Gastroesophageal sphincter (tissue), 3 donors: ENCODE measurements around the gene UVSSA.

Experiments
- EP300 ChIP-seq: sonication (generic); formaldehyde crosslinking; IDR thresholded peaks from one replicate; pipeline ENCODE4 v1.6.1; 2017; ENCODE audit warnings: antibody characterized with exemption, mild to moderate bottlenecking
- POLR2A ChIP-seq, 2 donors: fragments of 450-650 bp; IDR thresholded peaks; one replicate each; pipeline ENCODE4 v1.6.1; 2017; ENCODE audit warnings: antibody characterized with exemption in 2 of 2, mild to moderate bottlenecking in 2 of 2, moderate library complexity in 1 of 2
- POLR2AphosphoS5 ChIP-seq: sonication (generic); formaldehyde crosslinking; IDR thresholded peaks from one replicate; pipeline ENCODE4 v1.6.1; 2017; ENCODE audit warnings: antibody characterized with exemption
- TF ChIP-seq, protein P1 (sequence below), 4 experiments: fragments of 200-600 bp in 2 of 4; fragments of 450-650 bp in 2 of 4; sonication (generic) in 1 of 4; IDR thresholded peaks; one replicate each; pipeline ENCODE4 v1.5.1; 2017 to 2019; ENCODE audit warnings: antibody characterized with exemption in 4 of 4, mild to moderate bottlenecking in 2 of 4, moderate library complexity in 2 of 4

- TF ChIP-seq, protein P1, sequence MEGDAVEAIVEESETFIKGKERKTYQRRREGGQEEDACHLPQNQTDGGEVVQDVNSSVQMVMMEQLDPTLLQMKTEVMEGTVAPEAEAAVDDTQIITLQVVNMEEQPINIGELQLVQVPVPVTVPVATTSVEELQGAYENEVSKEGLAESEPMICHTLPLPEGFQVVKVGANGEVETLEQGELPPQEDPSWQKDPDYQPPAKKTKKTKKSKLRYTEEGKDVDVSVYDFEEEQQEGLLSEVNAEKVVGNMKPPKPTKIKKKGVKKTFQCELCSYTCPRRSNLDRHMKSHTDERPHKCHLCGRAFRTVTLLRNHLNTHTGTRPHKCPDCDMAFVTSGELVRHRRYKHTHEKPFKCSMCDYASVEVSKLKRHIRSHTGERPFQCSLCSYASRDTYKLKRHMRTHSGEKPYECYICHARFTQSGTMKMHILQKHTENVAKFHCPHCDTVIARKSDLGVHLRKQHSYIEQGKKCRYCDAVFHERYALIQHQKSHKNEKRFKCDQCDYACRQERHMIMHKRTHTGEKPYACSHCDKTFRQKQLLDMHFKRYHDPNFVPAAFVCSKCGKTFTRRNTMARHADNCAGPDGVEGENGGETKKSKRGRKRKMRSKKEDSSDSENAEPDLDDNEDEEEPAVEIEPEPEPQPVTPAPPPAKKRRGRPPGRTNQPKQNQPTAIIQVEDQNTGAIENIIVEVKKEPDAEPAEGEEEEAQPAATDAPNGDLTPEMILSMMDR (IDR thresholded peaks at IDR 0.05) = no peak
- no peak for TF ChIP-seq POLR2AphosphoS5
- TF ChIP-seq POLR2A (IDR thresholded peaks at IDR 0.05) = no peak
- no peak for TF ChIP-seq EP300
Observed at GRCh38 chr4:1383728-1384591, 37.0 kb downstream of the UVSSA start.
